ENCODE measurements around the gene PRAMEF6. TPM values are rescaled to one million over a fixed set of nuclear protein-coding genes. Genes with fewer than 3 reads are reported as not detected.
"Not testable (repeated sequence)": the region's sequence is repeated elsewhere in the genome, so short reads cannot be mapped to it uniquely, and the experiment has no call there.

The PRAMEF6 gene
- total RNA-seq, result not detected in 2 replicates

DNA sequence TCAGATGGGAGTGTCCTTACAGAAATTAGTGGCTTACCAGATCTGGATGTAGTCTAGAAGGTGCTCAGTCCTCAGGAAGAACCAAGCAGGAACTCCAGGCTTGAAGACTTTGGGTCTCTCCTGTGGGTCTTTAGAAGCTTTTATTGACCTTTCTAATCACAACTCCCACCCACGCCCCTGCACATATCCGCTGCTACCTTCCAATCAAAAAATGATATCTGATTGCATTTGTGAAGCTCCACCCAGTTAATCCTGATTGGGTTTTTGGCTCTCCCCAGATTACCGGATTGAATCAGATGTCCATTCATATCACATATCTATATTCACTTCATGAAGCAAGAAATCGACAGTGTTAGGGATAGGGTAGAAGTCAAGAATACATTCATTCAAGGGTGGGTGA is at the start of gene PRAMEF6:
PRAMEF6 (minus strand) TSS at position 101 of the 400 bp plus-strand sequence. CDS start 5,062 bp downstream, outside the sequence.
- H3K4me3 Mint-ChIP-seq; DNase-seq; H3K36me3 Mint-ChIP-seq (ENCODE audit: low read depth); H3K9me3 Mint-ChIP-seq; H3K27me3 Mint-ChIP-seq; H3K27ac Mint-ChIP-seq; intact Hi-C loops (cut with micrococcal nuclease); H3K4me1 Mint-ChIP-seq: not testable (repeated sequence)

DNA sequence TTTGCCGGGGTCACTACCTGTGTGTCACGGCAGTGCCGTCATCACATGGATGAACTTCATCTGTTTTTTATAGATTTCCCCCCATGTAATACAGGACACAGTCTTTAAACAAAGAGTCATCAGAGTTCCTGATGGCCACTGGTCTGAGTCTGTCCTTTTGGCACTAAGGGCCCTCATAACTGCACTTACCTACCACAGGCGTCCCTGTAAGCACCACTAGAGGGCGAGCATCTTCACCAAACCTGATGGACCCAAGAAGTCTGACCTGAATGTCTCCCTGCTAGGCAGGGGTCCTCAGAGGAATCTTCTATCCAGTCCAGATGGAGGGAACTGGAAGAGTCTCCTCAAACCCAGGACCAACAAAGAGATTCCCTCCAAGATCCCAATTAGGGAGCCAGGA is 23.0 kb downstream of the PRAMEF6 start:
- intact Hi-C loops (cut with micrococcal nuclease), result not testable (repeated sequence)

DNA sequence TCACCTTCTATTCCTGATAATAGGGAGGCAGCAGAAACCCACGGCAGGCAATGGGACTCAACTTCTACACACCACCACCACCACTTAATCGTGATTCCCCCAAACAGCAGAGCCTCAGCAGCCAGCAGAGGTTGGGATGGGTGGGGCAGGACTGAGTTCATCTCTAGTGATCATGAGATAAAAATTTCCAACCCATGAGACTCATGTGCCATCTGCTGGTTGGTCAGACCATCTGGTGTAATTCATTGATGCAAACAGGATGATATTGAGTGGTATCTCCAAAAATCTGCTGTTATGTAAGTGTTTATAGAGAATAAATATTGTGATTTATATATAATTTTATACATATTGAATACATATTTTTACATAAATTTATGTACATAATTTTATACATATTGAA is 25.6 kb downstream of the PRAMEF6 start:
- H3K27me3 Mint-ChIP-seq; H3K27ac Mint-ChIP-seq; intact Hi-C loops (cut with micrococcal nuclease); H3K9me3 Mint-ChIP-seq; H3K4me3 Mint-ChIP-seq; DNase-seq; H3K36me3 Mint-ChIP-seq (ENCODE audit: low read depth); H3K4me1 Mint-ChIP-seq: not testable (repeated sequence)

More for the DNA sequence above, 23.0 kb downstream of the PRAMEF6 start:
- H3K4me1 Mint-ChIP-seq; H3K27ac Mint-ChIP-seq; H3K27me3 Mint-ChIP-seq; H3K9me3 Mint-ChIP-seq; H3K4me3 Mint-ChIP-seq; DNase-seq; H3K36me3 Mint-ChIP-seq (ENCODE audit: low read depth): not testable (repeated sequence)

DNA sequence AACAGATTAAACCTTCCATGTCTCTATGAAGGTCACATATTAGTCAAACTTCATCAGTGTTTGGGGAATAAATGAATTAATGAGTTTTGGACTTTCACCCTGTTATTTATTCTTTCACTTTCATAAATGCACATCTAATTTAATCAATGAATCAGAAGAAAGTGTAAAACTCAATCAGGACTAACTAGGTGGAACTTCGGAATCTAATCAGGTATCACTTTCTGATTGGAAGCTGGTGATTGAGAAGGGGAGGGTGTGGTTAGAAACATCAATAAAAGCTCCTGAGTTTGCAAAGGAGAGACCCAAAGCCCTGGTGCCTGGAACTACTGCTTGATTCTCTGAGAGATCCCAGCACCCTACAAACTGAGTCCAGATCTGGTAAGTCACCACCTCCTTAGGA is 31.1 kb downstream of the PRAMEF6 start, which contains the start of gene PRAMEF7:
PRAMEF7 (plus strand) TSS at position 301 of the 400 bp plus-strand sequence. CDS start 1,083 bp downstream, outside the sequence.
- not testable (repeated sequence) for H3K36me3 Mint-ChIP-seq (ENCODE audit: low read depth); H3K9me3 Mint-ChIP-seq

DNA sequence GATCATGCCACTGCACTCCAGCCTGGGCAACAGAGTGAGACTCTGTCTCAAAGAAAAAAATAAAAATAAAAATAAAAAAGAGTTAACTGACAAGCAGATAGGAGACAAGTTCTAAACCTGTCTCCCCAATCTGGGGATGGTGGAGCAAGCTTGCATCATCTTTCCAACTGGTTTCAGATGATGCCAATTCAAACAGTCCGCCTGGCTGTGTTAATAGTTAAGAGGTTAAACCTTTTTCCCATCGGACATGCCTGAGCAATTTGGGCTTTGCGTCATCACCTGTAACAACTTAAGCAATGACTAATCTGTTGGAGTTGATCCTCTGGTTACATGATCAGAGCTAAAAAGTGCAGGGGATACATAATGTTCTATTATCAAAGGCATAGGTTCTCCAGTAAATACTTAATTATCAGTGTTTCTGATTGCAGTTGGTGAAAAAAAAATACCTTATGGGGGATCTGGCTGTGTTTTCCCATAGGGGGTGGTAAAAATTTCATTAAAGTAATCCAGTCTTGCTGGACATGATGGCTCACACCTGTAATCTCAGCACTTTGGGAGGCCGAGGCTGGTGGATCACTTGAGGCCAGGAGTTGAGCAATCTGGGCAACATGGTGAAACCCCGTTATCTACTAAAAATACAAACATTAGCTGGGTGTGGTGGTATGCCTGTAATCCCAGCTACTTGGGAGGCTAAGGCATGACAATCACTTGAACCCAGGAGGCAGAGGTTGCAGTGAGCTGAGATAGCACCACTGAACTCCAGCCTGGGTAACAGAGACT is 43.4 kb downstream of the PRAMEF6 start:
- H3K9me3 Mint-ChIP-seq; H3K36me3 Mint-ChIP-seq (ENCODE audit: low read depth); DNase-seq; H3K27ac Mint-ChIP-seq; H3K4me3 Mint-ChIP-seq; H3K27me3 Mint-ChIP-seq; intact Hi-C loops (cut with micrococcal nuclease); H3K4me1 Mint-ChIP-seq: not testable (repeated sequence)

More for the DNA sequence above, 31.1 kb downstream of the PRAMEF6 start, which contains the start of gene PRAMEF7:
- H3K27ac Mint-ChIP-seq; H3K4me1 Mint-ChIP-seq; H3K4me3 Mint-ChIP-seq; intact Hi-C loops (cut with micrococcal nuclease); H3K27me3 Mint-ChIP-seq; DNase-seq: not testable (repeated sequence)

DNA sequence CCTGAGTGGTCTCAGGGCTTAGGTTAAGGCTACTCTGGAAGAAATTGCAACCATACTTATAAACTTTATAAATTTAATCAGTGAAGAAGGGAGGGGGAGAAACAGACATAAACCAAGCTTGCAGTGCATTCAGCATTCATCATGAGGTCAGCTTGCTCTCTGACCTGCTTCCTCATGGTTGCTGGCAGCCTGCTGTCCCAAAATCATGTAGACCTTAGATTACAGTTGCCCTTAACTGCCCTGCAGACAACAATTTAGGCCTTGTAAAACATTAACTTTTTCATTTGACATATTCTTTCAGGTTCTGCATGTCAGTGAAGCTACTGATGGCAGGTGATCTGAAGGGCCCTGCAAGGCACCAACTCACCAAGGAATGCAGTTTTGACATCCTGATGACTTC is 48.2 kb downstream of the PRAMEF6 start:
- not testable (repeated sequence) for H3K27ac Mint-ChIP-seq, DNase-seq, H3K9me3 Mint-ChIP-seq

DNA sequence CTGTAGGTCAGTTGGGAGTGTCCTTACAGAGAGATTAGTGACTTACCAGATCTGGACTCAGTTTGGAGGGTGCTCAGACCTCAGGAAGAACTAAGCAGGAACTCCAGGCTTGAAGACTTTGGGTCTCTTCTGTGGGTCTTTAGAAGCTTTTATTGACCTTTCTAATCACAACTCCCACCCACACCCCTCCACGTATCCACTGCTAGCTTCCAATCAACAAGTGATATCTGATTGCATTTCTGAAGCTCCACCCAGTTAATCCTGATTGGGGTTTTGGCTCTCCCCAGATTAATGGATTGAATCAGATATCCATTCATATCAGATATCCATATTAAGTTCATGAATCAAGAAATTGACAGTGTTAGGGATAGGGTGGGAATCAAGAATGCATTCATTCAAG is 49.2 kb downstream of the PRAMEF6 start, which contains the start of gene PRAMEF10:
PRAMEF10 (minus strand) TSS at position 101 of the 400 bp plus-strand sequence. CDS start 2,423 bp downstream, outside the sequence.
- intact Hi-C loops (cut with micrococcal nuclease); H3K36me3 Mint-ChIP-seq (ENCODE audit: low read depth); H3K9me3 Mint-ChIP-seq; H3K4me1 Mint-ChIP-seq; H3K27me3 Mint-ChIP-seq; DNase-seq; H3K4me3 Mint-ChIP-seq; H3K27ac Mint-ChIP-seq: not testable (repeated sequence)

More for the DNA sequence above, 48.2 kb downstream of the PRAMEF6 start:
- H3K4me3 Mint-ChIP-seq; H3K36me3 Mint-ChIP-seq (ENCODE audit: low read depth); intact Hi-C loops (cut with micrococcal nuclease); H3K27me3 Mint-ChIP-seq; H3K4me1 Mint-ChIP-seq: not testable (repeated sequence)

Other genes with a start within 250 kb of the PRAMEF6 start
- gene AADACL3, start 231.5 kb downstream of the PRAMEF6 start, total RNA-seq, result not detected in 2 replicates
- gene CFAP107, start 201.4 kb downstream of the PRAMEF6 start, total RNA-seq, result not detected in 2 replicates
- not detected in 2 replicates for gene PRAMEF12, start 173.8 kb downstream of the PRAMEF6 start, total RNA-seq
- not detected in 2 replicates for gene PRAMEF1, start 156.2 kb downstream of the PRAMEF6 start, total RNA-seq
- not detected in 2 replicates for gene PRAMEF11, start 116.2 kb downstream of the PRAMEF6 start, total RNA-seq
- gene HNRNPCL1, start 98.9 kb downstream of the PRAMEF6 start, total RNA-seq, result not detected in 2 replicates
- not detected in 2 replicates for gene PRAMEF2, start 90.5 kb downstream of the PRAMEF6 start, total RNA-seq
- gene PRAMEF4, start 61.4 kb downstream of the PRAMEF6 start, total RNA-seq, result not detected in 2 replicates
- gene PRAMEF10, start 49.3 kb downstream of the PRAMEF6 start, total RNA-seq, result not detected in 2 replicates
- gene PRAMEF7, start 31.0 kb downstream of the PRAMEF6 start, total RNA-seq, result not detected in 2 replicates
- not detected in 2 replicates for gene PRAMEF27, start 109.0 kb upstream of the PRAMEF6 start, total RNA-seq
- gene HNRNPCL3, start 113.2 kb upstream of the PRAMEF6 start, total RNA-seq, result not detected in 2 replicates
- gene PRAMEF25, start 123.2 kb upstream of the PRAMEF6 start, total RNA-seq, result not detected in 2 replicates
- not detected in 2 replicates for gene HNRNPCL2, start 169.3 kb upstream of the PRAMEF6 start, total RNA-seq
- not detected in 2 replicates for gene PRAMEF26, start 208.4 kb upstream of the PRAMEF6 start, total RNA-seq
- not detected in 2 replicates for gene HNRNPCL4, start 218.1 kb upstream of the PRAMEF6 start, total RNA-seq
- not detected in 2 replicates for gene PRAMEF9, start 224.3 kb upstream of the PRAMEF6 start, total RNA-seq

Measured in activated CD4-positive, alpha-beta T cell treated with anti-CD3 and anti-CD28 coated beads, Interleukin-2, amount 10 ng/mL, durations not matched to agents 24 days and 14 days (primary cell).